Hypothalamus (tissue), 51 donors: ENCODE results near the gene IL15RA.
A peak's percentile ranks its signal among the peaks of the same experiment; 100 is the strongest.
"Not testable (repeated sequence)": the region's sequence is repeated elsewhere in the genome, so short reads cannot be mapped to it uniquely, and the experiment has no call there.

Source experiments
- DNase-seq, 51 donors: peaks; one replicate each; lab custom pipeline; 2025; lab: John Stamatoyannopoulos, UW

The IL15RA gene

DNA sequence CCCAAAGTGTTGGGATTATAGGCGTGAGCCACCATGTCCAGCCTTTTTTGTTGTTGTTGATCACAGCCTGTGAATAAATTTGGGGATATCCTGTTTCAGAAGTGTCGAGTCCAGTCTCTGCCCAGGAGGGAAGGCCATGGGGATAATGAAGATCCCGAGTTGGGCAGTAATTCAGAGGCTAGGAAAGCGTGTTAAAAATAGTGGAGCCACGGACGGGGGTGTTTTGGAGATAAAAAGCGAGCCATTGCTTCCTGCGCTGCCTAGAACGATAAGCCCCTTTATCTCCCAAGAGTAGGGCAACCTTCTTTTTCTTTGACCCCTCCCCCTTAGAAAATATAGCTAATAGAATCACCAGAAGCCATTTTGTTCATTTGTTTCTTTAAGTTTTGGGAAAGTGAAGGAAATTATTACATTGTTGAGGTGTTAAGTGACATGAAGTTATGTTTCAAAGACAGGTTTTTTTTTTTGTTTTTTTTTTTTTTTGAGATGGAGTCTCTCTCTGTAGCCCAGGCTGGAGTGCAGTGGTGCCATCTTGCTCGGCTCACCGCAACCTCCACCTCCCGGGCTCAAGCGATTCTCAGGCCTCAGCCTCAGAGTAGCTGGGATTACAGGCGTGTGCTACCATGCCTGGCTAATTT lies 43.3 kb downstream of the IL15RA start:
- no peak for DNase-seq

DNA sequence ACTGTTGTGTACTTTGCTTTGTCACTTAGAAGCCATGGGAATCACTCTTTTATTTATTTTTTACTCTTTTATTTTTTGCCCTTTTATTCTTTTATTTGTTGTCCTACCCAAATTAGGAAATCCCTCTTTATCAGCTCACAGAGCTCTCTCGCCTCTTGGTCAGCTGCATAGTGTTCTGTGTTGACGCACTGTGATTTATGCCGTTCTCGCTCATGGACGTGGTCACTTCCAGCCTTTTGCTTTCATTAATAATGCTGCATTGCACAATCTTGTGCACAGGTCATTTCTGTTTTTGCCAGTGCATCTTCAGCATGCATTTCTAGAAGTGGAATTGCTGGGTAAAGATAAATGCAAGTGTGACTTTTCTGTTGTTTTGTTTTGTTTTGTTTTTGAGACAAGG lies 45.0 kb downstream of the IL15RA start:
- no peak for DNase-seq

DNA sequence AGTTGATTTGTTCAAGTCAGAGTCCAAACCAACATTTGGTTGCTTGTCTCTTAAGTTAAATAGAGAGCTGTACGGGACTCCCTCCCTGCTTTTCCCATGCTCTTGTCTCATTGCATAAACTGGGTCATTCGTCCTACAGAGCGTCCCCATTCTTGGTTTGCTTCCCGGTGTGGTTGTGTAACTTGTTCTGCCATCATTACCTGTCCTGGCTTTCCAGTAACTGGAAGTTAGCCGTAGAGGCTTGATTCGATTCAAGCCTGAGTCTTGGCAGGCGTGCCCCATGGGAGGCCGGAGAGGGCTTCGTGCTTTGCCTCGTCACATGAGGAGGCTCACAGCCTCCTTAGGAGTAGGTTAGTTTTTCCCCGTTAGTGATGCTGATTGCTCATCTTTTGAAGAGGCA lies 47.1 kb downstream of the IL15RA start:
- no peak for DNase-seq

DNA sequence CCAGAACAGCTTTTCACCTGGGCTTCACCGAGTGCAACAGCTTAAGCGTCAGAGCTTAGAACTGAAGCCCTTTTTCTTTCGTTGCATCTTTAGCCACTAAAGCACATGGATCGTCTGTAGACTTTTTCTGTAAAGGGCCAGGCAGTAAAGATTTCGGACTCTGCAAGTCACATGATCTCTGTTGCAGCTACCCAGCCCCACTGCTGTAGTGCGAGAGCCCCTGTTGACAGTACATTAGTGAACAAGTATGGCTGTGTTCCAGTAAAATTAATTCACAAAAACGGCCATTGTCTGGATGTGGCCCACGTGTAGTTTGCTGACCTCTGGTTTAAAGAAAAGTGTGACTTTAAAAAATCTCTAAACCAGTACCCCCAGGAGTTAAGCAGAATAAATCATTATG lies 47.9 kb downstream of the IL15RA start:
- peak in 1 of 51 donors; percentile 12 for DNase-seq

DNA sequence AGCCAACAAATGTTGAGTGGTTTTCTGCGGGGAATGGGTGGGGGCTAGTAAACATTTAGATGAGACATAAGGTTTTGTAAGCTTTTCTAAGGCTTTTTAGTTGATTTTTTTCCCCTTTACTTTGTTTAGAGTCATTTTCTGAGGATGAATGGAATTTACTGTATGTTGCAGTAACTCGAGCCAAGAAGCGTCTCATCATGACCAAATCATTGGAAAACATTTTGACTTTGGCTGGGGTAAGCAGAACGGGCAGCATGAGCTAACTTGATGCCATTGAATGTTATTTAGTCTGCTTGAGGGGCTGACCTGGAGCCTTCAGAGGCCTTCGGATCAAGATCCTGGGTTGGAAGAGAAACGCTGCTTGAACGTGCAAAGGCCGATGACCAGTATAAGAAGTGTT lies 50.0 kb downstream of the IL15RA start:
- no peak for DNase-seq

DNA sequence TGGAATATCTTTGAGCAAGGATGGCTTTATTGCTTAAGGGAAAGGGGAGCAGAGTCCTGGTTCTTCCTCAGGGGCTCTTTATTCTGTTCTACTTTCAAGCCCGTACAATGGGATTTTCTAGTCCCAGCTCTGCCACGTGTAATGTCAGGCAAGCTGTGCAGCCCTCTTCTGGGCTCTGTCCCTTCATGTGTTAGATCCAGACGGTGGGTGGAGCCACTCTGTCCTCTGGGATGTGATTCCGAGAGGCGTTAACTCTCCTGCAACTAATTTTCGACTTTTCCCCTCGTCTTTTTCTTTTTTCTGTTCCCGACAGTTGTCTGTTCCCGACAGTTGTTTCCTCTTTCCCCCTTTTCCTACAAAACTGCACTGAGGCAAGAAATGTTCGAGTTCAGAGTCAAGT lies 52.5 kb downstream of the IL15RA start:
- no peak for DNase-seq

DNA sequence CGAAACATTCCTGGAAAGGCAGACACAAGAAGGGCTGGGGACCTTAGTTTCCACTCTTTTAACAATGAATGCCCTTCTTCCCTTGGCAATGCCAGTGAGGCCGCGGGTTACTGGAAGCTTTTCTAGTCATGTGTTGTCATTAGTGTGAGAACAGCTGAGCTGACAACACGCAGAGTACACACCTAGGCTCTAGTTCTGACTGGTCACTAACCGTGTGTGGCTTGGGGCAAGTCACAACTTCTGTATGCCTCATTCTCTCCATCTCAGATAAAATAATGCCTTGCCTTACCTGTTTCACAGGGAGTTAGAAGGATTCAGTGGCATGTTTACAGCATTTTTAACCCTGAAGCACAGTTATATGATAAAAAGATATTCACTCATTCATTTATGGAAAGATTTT lies 55.6 kb downstream of the IL15RA start:
- DNase-seq = no peak

DNA sequence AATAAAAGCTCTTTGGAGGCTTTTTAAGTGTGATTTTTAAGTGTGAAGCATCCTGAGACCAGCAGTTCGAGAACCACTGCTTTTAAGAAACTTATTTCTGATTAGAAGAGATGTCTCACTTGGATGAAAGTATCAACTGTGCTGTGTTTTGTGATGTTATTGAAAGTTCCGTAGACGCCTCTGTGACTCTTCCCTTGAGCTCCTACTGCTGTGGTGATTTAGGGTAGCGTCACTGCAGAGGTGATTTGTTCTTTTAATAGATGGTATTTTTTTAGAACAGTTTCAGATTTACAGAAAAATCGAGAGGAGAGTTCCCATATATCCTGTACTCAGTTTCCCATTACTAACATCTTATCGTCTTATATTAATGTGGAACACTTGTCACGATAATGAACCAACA lies 57.8 kb downstream of the IL15RA start:
- DNase-seq = no peak

DNA sequence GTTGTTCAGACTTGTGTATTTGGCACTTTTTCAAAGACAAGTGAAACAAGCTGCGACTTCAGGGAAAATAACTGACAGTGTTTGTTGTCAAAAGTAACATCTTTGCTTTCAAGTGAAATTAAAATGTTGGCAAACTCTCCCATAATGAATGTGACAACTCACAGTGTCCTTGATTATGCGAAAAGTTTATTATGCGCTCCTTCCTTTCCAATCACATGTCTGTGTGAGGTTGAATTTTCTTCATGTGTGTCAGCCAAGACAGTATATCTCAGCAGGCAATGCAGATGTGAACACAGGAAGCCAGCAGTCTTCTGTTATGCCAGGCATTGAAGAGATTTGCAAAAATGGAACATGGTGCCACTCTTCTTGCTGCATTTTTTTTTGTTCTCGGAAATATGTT lies 58.6 kb downstream of the IL15RA start:
- DNase-seq = no peak

DNA sequence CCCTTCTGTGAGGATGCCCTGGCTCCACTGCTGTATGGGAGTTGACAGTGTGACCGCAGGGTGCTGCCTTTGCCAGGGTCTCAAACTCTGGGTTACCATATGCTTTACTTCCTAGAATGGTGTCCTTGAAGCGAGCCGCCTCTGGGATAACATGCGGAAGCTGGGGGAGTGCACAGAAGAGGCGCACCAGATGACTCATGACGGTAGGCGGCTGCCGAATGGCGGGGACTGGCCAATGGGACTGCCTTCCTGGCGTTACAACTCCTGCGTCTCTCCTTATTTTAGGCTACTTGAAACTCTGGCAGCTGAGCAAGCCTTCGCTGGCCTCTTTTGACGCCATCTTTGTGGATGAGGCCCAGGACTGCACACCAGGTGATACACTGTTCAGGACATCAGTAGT lies 60.0 kb downstream of the IL15RA start:
- no peak for DNase-seq

DNA sequence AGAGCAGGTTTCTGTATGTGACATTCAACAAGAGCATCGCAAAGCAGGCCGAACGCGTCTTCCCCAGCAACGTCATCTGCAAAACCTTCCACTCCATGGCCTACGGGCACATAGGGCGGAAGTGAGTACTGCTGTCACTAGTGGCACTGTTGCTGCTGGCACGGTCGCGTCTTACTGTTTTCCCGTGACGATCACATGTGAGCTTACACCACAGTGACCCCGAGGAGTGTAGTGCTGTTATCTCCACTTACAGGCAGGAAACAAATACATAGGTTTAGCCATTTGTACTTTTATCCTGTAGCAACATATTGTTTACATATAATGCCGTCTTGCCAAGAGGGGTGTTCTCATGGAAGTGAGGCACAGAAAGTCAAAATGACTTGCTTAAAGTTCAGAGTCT lies 61.9 kb downstream of the IL15RA start:
- no peak for DNase-seq

DNA sequence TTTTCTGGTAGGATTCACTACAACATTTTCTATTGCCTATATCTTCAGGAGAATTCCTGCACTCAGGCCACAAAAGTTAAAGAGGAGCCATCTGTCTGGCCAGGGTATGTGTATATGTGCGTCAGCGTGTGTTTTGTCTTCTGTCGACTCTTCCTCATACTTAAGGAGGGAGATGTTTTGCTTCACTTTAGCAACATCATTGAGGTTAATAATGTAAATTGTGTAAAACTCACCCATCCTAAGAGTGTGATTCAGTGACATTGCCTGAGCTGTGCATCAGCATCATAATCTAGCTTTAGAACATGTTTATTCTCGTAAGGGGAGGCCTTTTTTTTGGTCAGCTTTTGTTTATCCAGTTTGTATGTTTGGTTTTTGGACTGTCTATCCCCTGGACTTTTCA lies 63.6 kb downstream of the IL15RA start:
- no peak for DNase-seq

DNA sequence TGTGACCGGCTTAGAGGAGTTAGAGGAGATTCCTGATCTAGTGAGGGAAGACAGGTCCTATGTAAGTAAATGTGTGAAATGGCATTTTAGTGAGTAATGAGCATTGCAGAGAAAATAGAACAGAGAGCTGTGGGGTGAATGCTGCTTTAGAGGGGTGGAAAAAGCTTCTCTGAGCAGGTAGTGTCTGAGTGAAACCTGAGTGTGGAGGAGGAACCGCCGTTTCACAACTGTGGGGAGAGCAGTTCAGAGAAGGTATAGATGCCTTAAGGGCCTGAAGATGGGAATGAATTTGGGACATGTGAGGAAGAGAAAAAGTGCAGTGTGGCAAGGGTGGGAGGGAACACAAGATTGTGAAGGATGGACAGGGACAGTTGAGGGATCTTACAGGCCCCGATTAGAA lies 65.7 kb downstream of the IL15RA start:
- DNase-seq = no peak

DNA sequence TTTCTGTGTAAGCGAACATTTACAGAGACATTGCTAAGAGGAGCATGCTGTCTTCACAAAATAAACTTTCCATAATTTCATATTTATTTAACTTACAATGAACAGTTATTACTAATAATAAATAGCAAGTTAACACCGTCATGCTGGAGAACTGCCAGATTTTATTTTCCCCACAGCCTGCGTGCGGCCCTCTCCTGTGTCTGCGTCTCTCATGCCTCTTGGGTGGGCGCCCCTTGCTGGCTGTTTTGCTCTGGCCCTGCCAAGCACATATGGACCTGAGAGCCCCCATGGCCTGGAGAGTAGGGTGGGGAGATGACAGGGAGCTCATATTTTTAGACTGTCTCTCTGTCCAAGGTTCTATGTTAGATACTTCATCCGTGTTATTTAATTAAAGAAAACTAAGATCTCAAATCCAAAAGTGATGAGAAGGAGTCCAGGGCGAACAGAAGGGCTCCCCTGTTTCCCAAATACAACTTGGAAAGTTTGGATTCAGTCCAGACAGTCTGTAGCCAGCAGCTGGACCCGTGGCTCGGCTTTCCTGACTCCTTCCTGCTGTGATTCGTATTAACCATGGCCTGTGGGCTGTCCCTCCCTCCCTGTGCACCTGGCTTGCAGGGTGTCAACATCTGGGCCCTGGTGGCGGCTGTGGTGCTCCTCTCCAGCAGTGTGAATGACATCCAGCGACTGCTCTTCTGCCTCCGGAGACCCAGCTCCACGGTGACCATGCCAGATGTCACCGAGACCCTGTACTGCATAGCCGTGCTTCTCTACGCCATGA lies 66.8 kb downstream of the IL15RA start:
- no peak for DNase-seq

DNA sequence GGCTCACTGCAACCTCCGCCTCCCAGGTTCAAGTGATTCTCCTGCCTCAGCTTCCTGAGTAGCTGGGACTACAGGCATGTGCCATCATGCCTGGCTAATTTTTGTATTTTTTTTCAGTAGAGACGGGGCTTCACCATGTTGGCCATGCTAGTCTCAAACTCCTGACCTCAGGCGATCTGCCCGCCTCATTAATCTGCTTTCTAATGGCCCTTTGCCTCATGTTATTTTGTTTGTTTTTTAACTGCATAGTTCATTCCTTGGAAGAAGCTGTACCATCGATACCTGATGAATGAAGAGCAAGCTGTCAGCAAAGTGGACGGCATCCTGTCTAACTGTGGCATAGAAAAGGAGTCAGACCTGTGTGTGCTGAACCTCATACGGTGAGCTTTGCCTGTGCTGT lies 68.7 kb downstream of the IL15RA start:
- not testable (repeated sequence) for DNase-seq

DNA sequence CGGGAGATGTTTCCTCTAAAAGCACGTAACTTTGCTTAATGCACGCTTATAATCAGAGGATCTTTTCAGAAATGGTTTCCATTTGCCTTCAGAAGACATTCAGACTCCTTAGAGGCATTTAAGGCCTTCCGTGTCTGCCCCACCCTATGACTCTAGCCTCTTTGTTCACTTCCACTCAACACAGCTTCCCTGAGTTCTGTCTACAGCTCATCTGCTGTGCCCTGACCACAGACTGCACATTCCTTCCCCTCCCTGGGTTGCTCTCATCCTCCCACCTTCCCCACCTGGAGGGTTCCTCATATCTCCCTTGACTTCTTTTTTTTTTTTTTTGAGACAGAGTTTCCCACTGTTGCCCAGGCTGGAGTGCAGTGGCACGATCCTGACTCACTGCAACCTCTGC lies 70.7 kb downstream of the IL15RA start:
- DNase-seq = no peak

DNA sequence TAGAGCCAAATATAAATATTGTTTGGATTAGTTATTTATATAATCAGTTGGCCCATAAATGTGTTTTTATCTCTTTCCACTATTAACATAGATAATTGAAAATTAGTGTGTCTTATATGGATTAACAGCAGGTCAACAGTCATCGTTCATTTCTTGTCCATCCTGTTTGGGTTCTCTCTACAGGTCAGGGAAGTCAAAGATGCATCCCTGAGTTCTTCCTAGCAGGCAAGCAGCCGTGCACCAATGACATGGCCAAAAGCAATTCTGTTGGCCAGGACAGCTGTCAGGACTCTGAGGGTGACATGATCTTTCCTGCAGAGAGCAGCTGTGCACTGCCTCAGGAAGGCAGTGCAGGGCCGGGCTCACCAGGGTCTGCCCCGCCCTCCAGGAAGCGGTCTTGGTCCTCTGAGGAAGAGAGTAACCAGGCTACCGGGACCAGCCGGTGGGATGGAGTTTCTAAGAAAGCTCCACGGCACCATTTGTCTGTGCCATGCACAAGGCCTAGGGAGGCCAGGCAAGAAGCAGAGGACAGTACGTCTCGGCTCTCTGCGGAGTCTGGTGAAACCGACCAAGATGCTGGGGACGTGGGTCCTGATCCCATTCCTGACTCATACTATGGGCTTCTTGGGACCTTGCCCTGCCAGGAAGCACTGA lies 71.4 kb downstream of the IL15RA start:
- DNase-seq = no peak

DNA sequence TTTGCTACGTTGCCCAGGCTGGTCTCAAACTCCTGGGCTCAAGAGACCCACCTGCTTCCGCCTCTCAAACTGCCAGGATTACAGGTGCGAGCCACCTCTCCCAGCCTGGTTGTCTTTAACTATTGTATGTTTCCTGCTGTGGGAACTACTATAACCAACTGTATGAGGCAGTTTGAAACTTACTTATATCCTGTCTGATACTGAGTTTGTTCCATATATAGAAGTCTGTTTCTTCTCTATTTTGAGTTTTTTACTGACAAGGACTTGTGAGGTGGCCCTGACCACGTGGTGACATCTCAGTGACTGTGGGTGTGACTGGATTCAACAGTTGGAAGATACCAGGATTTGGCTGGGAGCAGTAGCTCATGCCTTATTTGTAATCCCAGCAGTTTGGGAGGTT lies 73.1 kb downstream of the IL15RA start:
- DNase-seq = no peak

DNA sequence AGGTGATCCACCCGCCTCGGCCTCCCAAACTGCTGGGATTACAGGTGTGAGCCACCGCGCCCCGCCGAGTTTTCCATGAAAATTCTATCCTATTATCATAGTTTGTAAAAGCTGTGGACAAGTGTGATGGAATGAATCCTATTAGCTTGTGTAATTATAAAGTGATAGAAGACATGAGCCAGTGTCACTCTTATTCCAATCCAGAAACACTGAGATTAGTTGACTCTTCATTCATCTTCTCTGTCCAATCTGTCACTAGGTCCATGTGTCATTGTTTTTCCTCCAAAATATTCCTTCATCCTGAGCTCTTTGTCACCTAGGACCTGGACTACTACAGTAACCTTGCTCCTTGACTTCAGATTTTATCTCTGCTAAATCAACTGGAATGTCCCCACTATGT lies 73.8 kb downstream of the IL15RA start:
- DNase-seq = no peak

DNA sequence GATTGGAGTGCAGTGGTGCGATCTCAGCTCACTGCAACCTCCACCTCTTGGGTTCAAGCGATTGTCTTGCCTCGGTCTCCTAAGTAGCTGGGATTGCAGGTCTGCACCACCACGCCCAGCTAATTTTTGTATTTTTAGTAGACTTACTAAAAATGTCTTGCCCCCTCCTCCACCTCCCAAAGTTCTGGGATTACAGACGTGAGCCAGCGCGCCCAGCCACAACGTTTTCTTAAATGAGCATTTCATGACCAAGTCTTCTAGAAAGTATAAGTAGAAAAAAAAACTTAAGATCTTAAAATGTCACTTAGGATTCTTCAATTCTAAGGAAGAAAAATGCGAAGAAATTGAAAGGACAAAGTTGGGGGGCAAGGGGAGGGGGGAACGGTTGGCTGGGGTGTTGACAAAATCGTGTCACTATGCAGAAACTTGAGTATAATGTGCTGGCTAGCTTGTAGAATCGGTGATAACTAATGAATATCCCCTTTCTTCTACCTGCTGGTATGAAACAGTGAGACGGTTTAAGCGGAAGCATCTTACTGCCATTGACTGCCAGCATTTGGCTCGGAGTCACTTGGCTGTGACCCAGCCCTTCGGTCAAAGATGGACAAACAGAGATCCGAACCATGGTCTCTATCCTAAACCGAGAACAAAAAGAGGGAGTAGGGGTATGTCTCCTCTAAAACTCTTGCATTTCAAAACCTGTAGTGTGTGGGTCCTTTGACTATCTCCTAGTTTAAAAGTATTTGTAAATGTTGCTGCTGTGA lies 74.7 kb downstream of the IL15RA start:
- DNase-seq = peak in 2 of 51 donors; percentile 2 to 3
